RWPE1 (cell line): ENCODE data around the gene SUDS3.

Experiments used
- CTCF ChIA-PET: fragments of 350-600 bp; sonication (Branson Sonifier 250); formaldehyde crosslinking; extraction: SDS; loops from one replicate; lab custom pipeline; 2021; lab: Yijun Ruan, JAX
- POLR2A ChIA-PET: fragments of 400-600 bp; formaldehyde crosslinking; extraction: SDS; loops from one replicate; lab custom pipeline; 2020; ENCODE audit warnings: antibody characterized with exemption; ENCODE audit not compliant: low non-redundant PET; lab: Yijun Ruan, JAX
- DNase-seq: peaks from one replicate; pipeline ENCODE4 v3.0.0; 2012; ENCODE audit warnings: low spot score
- H3K27ac ChIP-seq: fragments of 450-650 bp; 2 replicates; pipeline ENCODE4 v1.5.1; 2017
- TF ChIP-seq, protein P1 (sequence below): fragments of 450-650 bp; conservative IDR thresholded peaks from 2 replicates; pipeline ENCODE4 v1.5.1; 2017; ENCODE audit warnings: low read depth, mild to moderate bottlenecking

The SUDS3 gene

GRCh38 chr12:118354903-118355302, 21.5 kb upstream of the SUDS3 start:
- DNase-seq: no peak
- ChIA-PET CTCF (no interaction called here), POLR2A (no interaction called here)
- no peak overlapping the region for H3K27ac ChIP-seq
- TF ChIP-seq, protein P1, sequence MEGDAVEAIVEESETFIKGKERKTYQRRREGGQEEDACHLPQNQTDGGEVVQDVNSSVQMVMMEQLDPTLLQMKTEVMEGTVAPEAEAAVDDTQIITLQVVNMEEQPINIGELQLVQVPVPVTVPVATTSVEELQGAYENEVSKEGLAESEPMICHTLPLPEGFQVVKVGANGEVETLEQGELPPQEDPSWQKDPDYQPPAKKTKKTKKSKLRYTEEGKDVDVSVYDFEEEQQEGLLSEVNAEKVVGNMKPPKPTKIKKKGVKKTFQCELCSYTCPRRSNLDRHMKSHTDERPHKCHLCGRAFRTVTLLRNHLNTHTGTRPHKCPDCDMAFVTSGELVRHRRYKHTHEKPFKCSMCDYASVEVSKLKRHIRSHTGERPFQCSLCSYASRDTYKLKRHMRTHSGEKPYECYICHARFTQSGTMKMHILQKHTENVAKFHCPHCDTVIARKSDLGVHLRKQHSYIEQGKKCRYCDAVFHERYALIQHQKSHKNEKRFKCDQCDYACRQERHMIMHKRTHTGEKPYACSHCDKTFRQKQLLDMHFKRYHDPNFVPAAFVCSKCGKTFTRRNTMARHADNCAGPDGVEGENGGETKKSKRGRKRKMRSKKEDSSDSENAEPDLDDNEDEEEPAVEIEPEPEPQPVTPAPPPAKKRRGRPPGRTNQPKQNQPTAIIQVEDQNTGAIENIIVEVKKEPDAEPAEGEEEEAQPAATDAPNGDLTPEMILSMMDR: no peak

GRCh38 chr12:118355843-118356242, 20.5 kb upstream of the SUDS3 start:
- DNase-seq: no peak
- H3K27ac ChIP-seq: no peak overlapping the region
- ChIA-PET POLR2A (no interaction called here), CTCF (no interaction called here)
- TF ChIP-seq, protein P1: no peak

GRCh38 chr12:118356809-118357256, 19.5 kb upstream of the SUDS3 start:
- peak overlapping the region; percentile 87 for H3K27ac ChIP-seq
- ChIA-PET CTCF (no interaction called here), POLR2A (no interaction called here)
- TF ChIP-seq, protein P1: no peak
- DNase-seq: peak; percentile 70

DNA sequence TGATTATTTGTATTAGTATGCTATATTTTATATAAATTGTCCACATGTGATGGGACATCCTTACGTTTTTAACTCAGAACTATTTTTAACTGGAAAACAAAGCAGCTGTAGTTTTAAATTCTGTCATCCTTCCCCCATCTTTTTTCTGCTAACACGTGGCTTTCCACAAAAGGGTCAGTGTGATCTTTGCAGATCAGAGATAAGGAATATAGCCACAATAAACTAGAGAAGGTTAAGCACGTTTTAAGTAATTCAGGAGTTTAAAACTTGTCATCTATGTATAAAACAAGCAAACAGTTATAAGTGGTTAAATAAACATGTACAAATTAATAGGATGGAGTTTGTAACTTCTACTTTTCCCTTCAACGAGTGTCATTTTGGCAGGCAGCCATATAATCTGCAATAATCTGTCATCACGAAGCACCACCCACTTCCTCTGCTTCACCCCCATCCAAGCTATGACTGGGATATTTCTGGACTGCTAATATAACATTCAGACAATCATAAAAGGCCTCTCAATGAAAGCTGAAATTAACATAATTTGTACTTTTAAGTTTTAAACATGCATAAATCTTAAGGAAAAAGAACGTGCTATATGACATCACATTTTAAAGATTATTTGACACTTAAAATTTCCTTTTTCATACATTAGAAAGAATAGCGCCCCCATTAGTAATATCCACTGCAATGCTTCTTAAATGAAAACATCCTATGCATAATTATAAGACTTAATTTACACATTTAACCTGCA, 18.9 kb upstream of the SUDS3 start:
- TF ChIP-seq, protein P1: no peak
- ChIA-PET POLR2A (no interaction called here), CTCF (interaction anchor here (0.6 to 0.7 kb wide), 3 partner anchors 135 to 1611 kb away, joined by 3 read pairs; no protein-coding TSS in a partner anchor)
- no peak for DNase-seq
- no peak overlapping the region for H3K27ac ChIP-seq

GRCh38 chr12:118358008-118358359, 18.4 kb upstream of the SUDS3 start:
- ChIA-PET CTCF (interaction anchor here (0.6 to 0.9 kb wide), 4 partner anchors 18 to 1610 kb away, joined by 3 to 4 read pairs (median 3); partner anchors contain the start of gene SUDS3), POLR2A (no interaction called here)
- DNase-seq: no peak
- TF ChIP-seq, protein P1: no peak
- H3K27ac ChIP-seq: no peak overlapping the region

GRCh38 chr12:118358612-118359540, 17.5 kb upstream of the SUDS3 start:
- POLR2A ChIA-PET: no interaction called here
- no peak overlapping the region for H3K27ac ChIP-seq
- TF ChIP-seq, protein P1: no peak
- CTCF ChIA-PET: interaction anchor here (0.6 to 0.9 kb wide), 4 partner anchors 11 to 1447 kb away, joined by 3 to 5 read pairs (median 4); partner anchors contain the start of gene SUDS3
- DNase-seq: no peak
